MM.1S (cell line): ENCODE results near the gene KCNH1.

ENCODE experiments used
- EZH2 ChIP-seq: fragments of 300-600 bp; sonication (generic); optimal IDR thresholded peaks from 2 replicates; pipeline ENCODE3; 2017; ENCODE audit warnings: low read depth, mild to moderate bottlenecking, antibody characterized with exemption, low read length, mixed read lengths
- TF ChIP-seq, protein P1 (sequence below): fragments of 300-600 bp; sonication (generic); IDR thresholded peaks from 2 replicates; pipeline ENCODE4 v1.5.1; 2016; ENCODE audit warnings: antibody characterized with exemption, low read length, mixed read lengths

- TF ChIP-seq, protein P1, sequence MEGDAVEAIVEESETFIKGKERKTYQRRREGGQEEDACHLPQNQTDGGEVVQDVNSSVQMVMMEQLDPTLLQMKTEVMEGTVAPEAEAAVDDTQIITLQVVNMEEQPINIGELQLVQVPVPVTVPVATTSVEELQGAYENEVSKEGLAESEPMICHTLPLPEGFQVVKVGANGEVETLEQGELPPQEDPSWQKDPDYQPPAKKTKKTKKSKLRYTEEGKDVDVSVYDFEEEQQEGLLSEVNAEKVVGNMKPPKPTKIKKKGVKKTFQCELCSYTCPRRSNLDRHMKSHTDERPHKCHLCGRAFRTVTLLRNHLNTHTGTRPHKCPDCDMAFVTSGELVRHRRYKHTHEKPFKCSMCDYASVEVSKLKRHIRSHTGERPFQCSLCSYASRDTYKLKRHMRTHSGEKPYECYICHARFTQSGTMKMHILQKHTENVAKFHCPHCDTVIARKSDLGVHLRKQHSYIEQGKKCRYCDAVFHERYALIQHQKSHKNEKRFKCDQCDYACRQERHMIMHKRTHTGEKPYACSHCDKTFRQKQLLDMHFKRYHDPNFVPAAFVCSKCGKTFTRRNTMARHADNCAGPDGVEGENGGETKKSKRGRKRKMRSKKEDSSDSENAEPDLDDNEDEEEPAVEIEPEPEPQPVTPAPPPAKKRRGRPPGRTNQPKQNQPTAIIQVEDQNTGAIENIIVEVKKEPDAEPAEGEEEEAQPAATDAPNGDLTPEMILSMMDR = no peak
- no peak for TF ChIP-seq EZH2
Measured at GRCh38 chr1:210653771-210654170, 480.2 kb downstream of the KCNH1 start.
